ENCODE data around the gene SLC6A11.

The SLC6A11 gene

DNA sequence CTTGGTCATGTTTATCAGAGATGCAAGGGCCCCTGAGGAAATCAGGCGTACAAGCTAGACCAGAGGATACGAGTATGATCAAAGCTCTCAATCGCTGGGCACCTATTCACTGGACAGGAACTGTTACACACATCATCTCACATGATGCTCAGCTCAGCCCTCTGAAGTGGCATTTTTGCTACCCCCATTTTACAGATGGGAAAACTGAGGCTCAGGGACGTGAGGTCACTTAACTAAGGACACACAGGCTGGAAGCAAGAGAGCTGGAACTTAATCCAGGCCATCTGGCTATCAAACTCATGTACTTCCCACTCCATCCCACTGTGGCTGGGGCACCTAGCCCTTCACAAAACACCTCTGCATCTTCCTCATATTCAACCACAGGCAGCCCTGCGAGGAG, 103.6 kb downstream of the SLC6A11 start:
- no peaks in the 10 kb centered on the region for H3K9me3 ChIP-seq (ENCODE audit: control insufficient read depth, low read length)
- TF ChIP-seq CTCF (IDR thresholded peaks at IDR 0.05), result no peak
- H3K4me3 ChIP-seq (ENCODE audit: low read depth, low read length), result no peak overlapping the region
- no peaks in the 10 kb centered on the region for H3K4me1 ChIP-seq
- no peak overlapping the region for H3K27ac ChIP-seq
- no peak overlapping the region for H3K4me2 ChIP-seq (ENCODE audit: low read length)
- H3K9ac ChIP-seq, result no peak overlapping the region
- H3K79me2 ChIP-seq, result no peaks in the 10 kb centered on the region
- no peaks in the 10 kb centered on the region for H3K36me3 ChIP-seq (ENCODE audit: control insufficient read depth, insufficient read depth, low read length)
- H2AFZ ChIP-seq, result no peak overlapping the region
- H3K27me3 ChIP-seq (ENCODE audit: control insufficient read depth, insufficient read depth, low read length), result no peaks in the 10 kb centered on the region

DNA sequence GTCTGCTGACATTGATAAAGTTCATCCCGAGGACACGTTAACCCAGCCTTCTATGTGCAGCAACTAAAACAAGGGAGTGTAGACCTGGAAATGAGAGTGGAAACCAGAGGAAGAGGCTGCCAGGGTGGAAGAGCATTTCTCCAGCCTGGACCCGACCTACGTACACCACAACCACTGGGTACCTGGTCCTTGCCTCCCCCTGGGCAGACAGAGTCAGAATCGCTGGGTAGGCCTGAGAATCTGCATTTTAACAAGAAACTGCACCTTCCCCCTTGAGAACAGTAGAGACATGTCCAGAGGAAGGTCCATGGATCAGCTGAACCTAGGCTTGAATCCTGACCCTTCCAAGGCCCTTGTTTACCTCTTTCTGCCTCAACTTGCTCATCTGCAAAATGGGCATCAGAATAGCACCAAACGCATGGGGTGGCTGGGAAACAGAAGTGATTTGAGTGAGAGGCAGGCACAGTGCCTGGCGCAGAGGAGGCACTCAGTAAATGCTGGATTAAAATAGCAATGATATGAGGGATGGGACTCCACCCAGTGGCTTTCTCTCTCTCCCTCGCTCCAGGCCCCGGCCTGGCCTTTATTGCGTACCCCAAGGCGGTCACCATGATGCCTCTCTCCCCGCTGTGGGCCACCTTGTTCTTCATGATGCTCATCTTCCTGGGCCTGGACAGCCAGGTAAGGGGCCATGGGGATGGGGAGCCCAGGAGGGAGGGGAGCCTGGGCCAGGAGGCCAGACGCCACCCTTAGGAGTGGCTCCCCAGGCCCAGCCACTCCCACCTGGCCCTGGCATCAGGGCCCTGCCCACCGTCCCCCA, 109.6 kb downstream of the SLC6A11 start:
- Histone ChIP-seq H2AFZ (no peak overlapping the region), H3K27me3 (ENCODE audit: control insufficient read depth, insufficient read depth, low read length) (no peaks in the 10 kb centered on the region), H3K9ac (no peak overlapping the region), H3K4me3 (ENCODE audit: low read depth, low read length) (no peak overlapping the region), H3K27ac (no peak overlapping the region), H3K36me3 (ENCODE audit: control insufficient read depth, insufficient read depth, low read length) (no peaks in the 10 kb centered on the region), H3K4me1 (no peaks in the 10 kb centered on the region), H3K79me2 (no peaks in the 10 kb centered on the region), H3K4me2 (ENCODE audit: low read length) (no peak overlapping the region), H3K9me3 (ENCODE audit: control insufficient read depth, low read length) (no peaks in the 10 kb centered on the region)
- no peak for TF ChIP-seq CTCF (IDR thresholded peaks at IDR 0.05)

DNA sequence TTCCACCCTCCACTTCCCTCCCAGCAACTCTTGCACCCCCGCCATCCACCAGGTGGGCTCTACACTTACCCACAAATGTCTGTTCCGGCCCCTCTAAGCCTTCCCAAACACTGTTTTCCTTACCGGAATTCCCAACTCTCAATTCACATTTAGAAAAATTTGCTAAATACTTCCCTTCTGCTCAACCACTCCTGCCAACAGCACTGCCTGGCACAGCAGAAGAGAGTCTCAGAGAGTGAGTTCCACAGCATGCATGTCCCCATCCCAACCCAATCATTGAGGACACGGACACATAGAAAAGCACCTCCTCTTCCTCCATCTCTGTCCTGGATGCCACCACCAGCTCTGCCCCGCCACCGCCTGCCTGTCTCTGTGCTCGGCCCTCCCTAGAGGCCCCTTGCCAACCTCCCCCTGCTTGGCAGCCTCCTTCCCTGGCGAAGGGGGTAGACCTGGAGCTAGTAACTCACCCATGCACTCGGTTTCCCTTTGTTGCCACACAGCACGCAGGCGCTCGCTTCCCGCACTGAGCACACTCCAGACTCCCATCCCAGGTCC, 110.3 kb downstream of the SLC6A11 start:
- H3K4me1 ChIP-seq, result no peaks in the 10 kb centered on the region

DNA sequence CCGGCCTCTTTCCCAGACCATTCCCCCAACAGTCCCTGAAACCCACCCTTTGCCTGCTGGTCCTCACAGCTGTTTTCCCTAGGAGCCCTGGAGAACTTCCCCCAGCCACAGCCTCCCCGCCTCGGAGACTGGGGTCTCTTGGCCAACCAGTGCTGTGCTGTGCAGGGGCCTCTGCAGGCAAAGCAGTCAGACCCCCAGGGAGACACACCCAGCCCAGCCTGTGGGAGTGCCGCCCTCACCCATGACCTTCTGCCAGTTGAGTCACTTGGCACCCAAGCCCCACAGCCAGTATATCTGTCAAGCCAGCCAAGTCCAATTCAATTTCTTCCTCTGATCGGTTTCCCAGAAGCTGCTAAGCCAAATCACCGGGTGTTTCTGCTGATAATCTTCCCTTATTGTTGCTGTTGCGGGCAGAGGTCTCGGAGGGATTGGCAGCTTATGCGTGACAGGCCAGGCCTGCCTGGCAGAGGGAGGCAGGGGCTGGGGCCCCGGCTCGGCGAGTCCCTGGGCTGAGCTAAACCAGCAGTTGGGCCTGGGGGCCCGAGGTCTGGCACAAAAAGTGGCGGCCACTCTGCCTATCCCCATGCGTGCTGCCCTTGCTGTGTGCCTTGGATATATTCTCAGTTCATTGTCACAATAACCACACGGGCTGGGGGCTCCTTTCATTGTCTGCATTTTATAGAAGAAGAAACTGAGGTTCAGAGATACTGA, 110.9 kb downstream of the SLC6A11 start:
- H3K79me2 ChIP-seq, result no peaks in the 10 kb centered on the region
- no peak for TF ChIP-seq CTCF (IDR thresholded peaks at IDR 0.05)
- H2AFZ ChIP-seq, result no peak overlapping the region
- H3K9me3 ChIP-seq (ENCODE audit: control insufficient read depth, low read length), result no peaks in the 10 kb centered on the region
- H3K36me3 ChIP-seq (ENCODE audit: control insufficient read depth, insufficient read depth, low read length), result no peaks in the 10 kb centered on the region
- H3K4me3 ChIP-seq (ENCODE audit: low read depth, low read length), result no peak overlapping the region
- H3K27ac ChIP-seq, result no peak overlapping the region
- H3K27me3 ChIP-seq (ENCODE audit: control insufficient read depth, insufficient read depth, low read length), result no peaks in the 10 kb centered on the region
- H3K4me1 ChIP-seq, result no peaks in the 10 kb centered on the region
- H3K4me2 ChIP-seq (ENCODE audit: low read length), result no peak overlapping the region
- H3K9ac ChIP-seq, result no peak overlapping the region

More for the DNA sequence above, 110.3 kb downstream of the SLC6A11 start:
- no peaks in the 10 kb centered on the region for H3K27me3 ChIP-seq (ENCODE audit: control insufficient read depth, insufficient read depth, low read length)
- H3K36me3 ChIP-seq (ENCODE audit: control insufficient read depth, insufficient read depth, low read length), result no peaks in the 10 kb centered on the region
- no peaks in the 10 kb centered on the region for H3K79me2 ChIP-seq
- TF ChIP-seq CTCF (IDR thresholded peaks at IDR 0.05), result no peak
- H3K27ac ChIP-seq, result no peak overlapping the region
- H3K9me3 ChIP-seq (ENCODE audit: control insufficient read depth, low read length), result no peaks in the 10 kb centered on the region
- H3K9ac ChIP-seq, result no peak overlapping the region
- H2AFZ ChIP-seq, result no peak overlapping the region
- H3K4me3 ChIP-seq (ENCODE audit: low read depth, low read length), result no peak overlapping the region
- H3K4me2 ChIP-seq (ENCODE audit: low read length), result no peak overlapping the region
